ENCODE data around the gene RGS7.

Gene RGS7

GRCh38 chr1:241138248-241138647 is 218.8 kb downstream of the RGS7 start:
- TF ChIP-seq, protein P1, sequence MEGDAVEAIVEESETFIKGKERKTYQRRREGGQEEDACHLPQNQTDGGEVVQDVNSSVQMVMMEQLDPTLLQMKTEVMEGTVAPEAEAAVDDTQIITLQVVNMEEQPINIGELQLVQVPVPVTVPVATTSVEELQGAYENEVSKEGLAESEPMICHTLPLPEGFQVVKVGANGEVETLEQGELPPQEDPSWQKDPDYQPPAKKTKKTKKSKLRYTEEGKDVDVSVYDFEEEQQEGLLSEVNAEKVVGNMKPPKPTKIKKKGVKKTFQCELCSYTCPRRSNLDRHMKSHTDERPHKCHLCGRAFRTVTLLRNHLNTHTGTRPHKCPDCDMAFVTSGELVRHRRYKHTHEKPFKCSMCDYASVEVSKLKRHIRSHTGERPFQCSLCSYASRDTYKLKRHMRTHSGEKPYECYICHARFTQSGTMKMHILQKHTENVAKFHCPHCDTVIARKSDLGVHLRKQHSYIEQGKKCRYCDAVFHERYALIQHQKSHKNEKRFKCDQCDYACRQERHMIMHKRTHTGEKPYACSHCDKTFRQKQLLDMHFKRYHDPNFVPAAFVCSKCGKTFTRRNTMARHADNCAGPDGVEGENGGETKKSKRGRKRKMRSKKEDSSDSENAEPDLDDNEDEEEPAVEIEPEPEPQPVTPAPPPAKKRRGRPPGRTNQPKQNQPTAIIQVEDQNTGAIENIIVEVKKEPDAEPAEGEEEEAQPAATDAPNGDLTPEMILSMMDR (IDR thresholded peaks at IDR 0.05) = no peak
- Histone ChIP-seq H2AFZ (no peak overlapping the region), H3K27ac (no peak overlapping the region), H3K9ac (no peak overlapping the region), H3K4me1 (no peaks in the 10 kb centered on the region), H3K4me3 (ENCODE audit: low read depth, low read length) (no peak overlapping the region), H3K4me2 (ENCODE audit: low read length) (no peak overlapping the region), H3K9me3 (ENCODE audit: control insufficient read depth, low read length) (no peaks in the 10 kb centered on the region), H3K79me2 (no peaks in the 10 kb centered on the region), H3K27me3 (ENCODE audit: control insufficient read depth, insufficient read depth, low read length) (no peaks in the 10 kb centered on the region), H3K36me3 (ENCODE audit: control insufficient read depth, insufficient read depth, low read length) (no peaks in the 10 kb centered on the region)

- no peak overlapping the region for H3K9ac ChIP-seq
- no peak overlapping the region for H3K27ac ChIP-seq
- H2AFZ ChIP-seq = no peak overlapping the region
- H3K36me3 ChIP-seq (ENCODE audit: control insufficient read depth, insufficient read depth, low read length) = no peaks in the 10 kb centered on the region
- H3K79me2 ChIP-seq = no peaks in the 10 kb centered on the region
- no peak overlapping the region for H3K4me3 ChIP-seq (ENCODE audit: low read depth, low read length)
- no peaks in the 10 kb centered on the region for H3K4me1 ChIP-seq
- no peaks in the 10 kb centered on the region for H3K27me3 ChIP-seq (ENCODE audit: control insufficient read depth, insufficient read depth, low read length)
- no peaks in the 10 kb centered on the region for H3K9me3 ChIP-seq (ENCODE audit: control insufficient read depth, low read length)
- TF ChIP-seq, protein P1 (IDR thresholded peaks at IDR 0.05) = no peak
- no peak overlapping the region for H3K4me2 ChIP-seq (ENCODE audit: low read length)
Measured at GRCh38 chr1:241136389-241136788, 220.6 kb downstream of the RGS7 start.

DNA sequence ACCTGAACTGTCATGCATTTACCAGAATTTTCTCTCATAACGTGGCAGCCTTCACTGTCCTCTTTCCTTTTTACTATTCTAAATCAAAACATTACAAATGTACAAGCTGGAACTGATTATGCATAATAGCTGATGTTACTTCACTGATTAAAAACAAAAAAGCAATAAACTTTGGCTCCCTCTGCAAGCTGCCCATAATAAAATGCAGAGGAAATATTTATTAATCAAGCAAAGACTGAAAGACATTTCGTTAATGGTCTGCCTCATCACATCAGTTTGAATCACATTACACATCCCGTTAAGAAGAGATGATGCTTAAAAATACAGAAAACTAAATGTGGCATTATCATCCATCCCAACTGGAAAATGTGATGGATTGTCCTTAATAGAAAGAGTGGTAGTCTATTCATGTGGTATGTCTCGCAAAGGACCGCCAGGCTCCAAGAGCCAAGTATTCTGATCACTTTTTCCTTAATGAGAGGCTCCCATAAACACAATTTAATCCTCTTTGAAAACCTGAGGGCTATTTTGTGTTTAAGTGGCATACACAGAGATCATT is 225.3 kb downstream of the RGS7 start:
- no peaks in the 10 kb centered on the region for H3K36me3 ChIP-seq (ENCODE audit: control insufficient read depth, insufficient read depth, low read length)
- H3K9me3 ChIP-seq (ENCODE audit: control insufficient read depth, low read length) = no peaks in the 10 kb centered on the region
- H3K4me1 ChIP-seq = no peaks in the 10 kb centered on the region
- no peak overlapping the region for H2AFZ ChIP-seq
- no peak overlapping the region for H3K9ac ChIP-seq
- H3K27ac ChIP-seq = no peak overlapping the region
- H3K79me2 ChIP-seq = no peaks in the 10 kb centered on the region
- TF ChIP-seq, protein P1 (IDR thresholded peaks at IDR 0.05) = no peak
- H3K27me3 ChIP-seq (ENCODE audit: control insufficient read depth, insufficient read depth, low read length) = no peaks in the 10 kb centered on the region
- H3K4me3 ChIP-seq (ENCODE audit: low read depth, low read length) = no peak overlapping the region
- H3K4me2 ChIP-seq (ENCODE audit: low read length) = no peak overlapping the region

DNA sequence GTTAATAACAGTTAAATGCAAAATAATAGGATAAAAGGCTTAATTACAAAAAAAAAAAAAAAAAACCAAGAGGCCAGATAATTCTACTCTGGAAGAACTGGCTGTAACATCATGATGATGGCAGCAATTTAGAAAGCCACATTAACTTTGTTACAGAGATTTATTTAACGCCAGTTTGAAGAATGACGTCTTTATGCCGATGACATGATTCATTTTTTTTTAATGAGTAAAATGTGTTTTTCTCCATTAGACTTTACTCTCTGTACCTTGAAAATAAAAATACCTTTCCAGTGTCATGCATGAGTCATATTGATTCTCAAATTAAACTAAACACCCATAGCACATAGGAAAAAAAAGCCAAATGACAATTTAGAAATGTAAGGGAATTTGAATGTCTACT is 226.1 kb downstream of the RGS7 start:
- H3K4me3 ChIP-seq (ENCODE audit: low read depth, low read length) = no peak overlapping the region
- H3K79me2 ChIP-seq = no peaks in the 10 kb centered on the region
- TF ChIP-seq, protein P1 (IDR thresholded peaks at IDR 0.05) = no peak
- no peaks in the 10 kb centered on the region for H3K9me3 ChIP-seq (ENCODE audit: control insufficient read depth, low read length)
- H3K4me1 ChIP-seq = no peaks in the 10 kb centered on the region
- H3K4me2 ChIP-seq (ENCODE audit: low read length) = no peak overlapping the region
- H2AFZ ChIP-seq = no peak overlapping the region
- no peaks in the 10 kb centered on the region for H3K27me3 ChIP-seq (ENCODE audit: control insufficient read depth, insufficient read depth, low read length)
- no peak overlapping the region for H3K27ac ChIP-seq
- H3K9ac ChIP-seq = no peak overlapping the region
- H3K36me3 ChIP-seq (ENCODE audit: control insufficient read depth, insufficient read depth, low read length) = no peaks in the 10 kb centered on the region

DNA sequence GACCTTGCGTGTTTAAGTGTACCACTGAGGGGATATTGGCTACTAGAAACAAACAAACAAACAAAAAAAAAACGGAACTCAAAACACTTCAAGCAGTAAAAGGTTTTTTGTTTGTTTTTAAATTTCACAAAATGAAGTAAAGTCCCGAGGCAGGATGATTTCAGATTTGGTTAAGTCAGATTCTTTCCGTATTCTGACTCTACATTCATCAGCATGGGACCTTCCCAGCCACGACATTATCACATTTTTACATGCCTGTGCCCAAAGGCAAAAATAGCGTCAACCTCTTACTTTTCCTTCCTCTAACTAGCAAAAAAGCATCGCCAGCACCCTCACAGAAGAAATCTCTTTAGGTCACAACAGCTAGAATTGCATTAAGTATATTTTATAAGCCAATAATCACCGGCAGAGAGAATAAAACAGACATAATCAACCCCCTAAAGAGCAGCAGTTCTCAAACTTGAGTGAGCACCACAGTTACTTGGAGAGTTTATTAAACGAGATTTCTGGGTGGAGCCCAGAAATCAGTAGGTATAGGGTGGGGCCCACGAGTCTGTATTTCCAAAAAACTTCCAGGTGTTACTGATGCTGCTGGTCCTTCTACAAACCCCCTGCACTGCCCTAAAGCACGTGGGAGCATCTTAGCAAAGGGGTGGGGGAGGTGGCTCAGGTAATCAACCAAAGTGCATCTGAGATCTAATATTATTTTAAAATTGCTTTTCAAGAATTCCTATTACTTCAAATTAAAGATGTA is 227.6 kb downstream of the RGS7 start:
- H3K4me2 ChIP-seq (ENCODE audit: low read length) = no peak overlapping the region

More for the DNA sequence above, 227.6 kb downstream of the RGS7 start:
- Histone ChIP-seq H3K27ac (no peak overlapping the region), H3K79me2 (no peaks in the 10 kb centered on the region), H3K9me3 (ENCODE audit: control insufficient read depth, low read length) (no peaks in the 10 kb centered on the region), H3K4me3 (ENCODE audit: low read depth, low read length) (no peak overlapping the region), H3K36me3 (ENCODE audit: control insufficient read depth, insufficient read depth, low read length) (no peaks in the 10 kb centered on the region), H3K9ac (no peak overlapping the region), H2AFZ (no peak overlapping the region), H3K27me3 (ENCODE audit: control insufficient read depth, insufficient read depth, low read length) (no peaks in the 10 kb centered on the region), H3K4me1 (no peaks in the 10 kb centered on the region)
- TF ChIP-seq, protein P1 (IDR thresholded peaks at IDR 0.05) = no peak

Measured in parathyroid adenoma (tissue), 2 donors.